ENCODE measurements around the gene IGSF21.
A peak's percentile ranks its signal among the peaks of the same experiment; 100 is the strongest.

Gene IGSF21

GRCh38 chr1:18097206-18097605, 10.4 kb upstream of the IGSF21 start:
- no peak for DNase-seq

- no peak for DNase-seq
Observed at GRCh38 chr1:18099026-18099425, 8.6 kb upstream of the IGSF21 start.

- no peak for DNase-seq
Observed at GRCh38 chr1:18100060-18100459, 7.5 kb upstream of the IGSF21 start.

GRCh38 chr1:18100491-18101063, 7.0 kb upstream of the IGSF21 start:
- DNase-seq: peak; percentile 64

- DNase-seq: no peak
Observed at GRCh38 chr1:18101508-18101907, 6.1 kb upstream of the IGSF21 start.

- DNase-seq: no peak
Observed at GRCh38 chr1:18103788-18104421, 3.7 kb upstream of the IGSF21 start.

- no peak for DNase-seq
Observed at GRCh38 chr1:18104546-18105100, 3.0 kb upstream of the IGSF21 start.

GRCh38 chr1:18105196-18105595, 2.4 kb upstream of the IGSF21 start:
- DNase-seq: no peak

- no peak for DNase-seq
Observed at GRCh38 chr1:18108299-18109057, 880 bp downstream of the IGSF21 start.

GRCh38 chr1:18109058-18109755, 1.6 kb downstream of the IGSF21 start:
- DNase-seq: no peak

- no peak for DNase-seq
Observed at GRCh38 chr1:18109756-18110597, 2.4 kb downstream of the IGSF21 start.

- DNase-seq: no peak
Observed at GRCh38 chr1:18110598-18110939, 3.0 kb downstream of the IGSF21 start.

GRCh38 chr1:18110968-18111367, 3.4 kb downstream of the IGSF21 start:
- no peak for DNase-seq

GRCh38 chr1:18111605-18112297, 4.2 kb downstream of the IGSF21 start:
- DNase-seq: no peak

- no peak for DNase-seq
Observed at GRCh38 chr1:18112611-18113010, 5.0 kb downstream of the IGSF21 start.

GRCh38 chr1:18114726-18115410, 7.3 kb downstream of the IGSF21 start:
- DNase-seq: no peak

- DNase-seq: no peak
Observed at GRCh38 chr1:18116777-18117176, 9.2 kb downstream of the IGSF21 start.

- no peak for DNase-seq
Observed at GRCh38 chr1:18118078-18118477, 10.5 kb downstream of the IGSF21 start.

- DNase-seq: no peak
Observed at GRCh38 chr1:18118491-18118890, 10.9 kb downstream of the IGSF21 start.

- no peak for DNase-seq
Observed at GRCh38 chr1:18119289-18119688, 11.7 kb downstream of the IGSF21 start.

GRCh38 chr1:18119771-18120377, 12.3 kb downstream of the IGSF21 start:
- no peak for DNase-seq

Data from femur (tissue), 1 donor.